A549 treated with AZD9567 at 1 μM for 4 hours (cell line): Measurements from ENCODE around the gene EIF1B. TPM values are rescaled to one million over a fixed set of nuclear protein-coding genes. Genes with fewer than 3 reads are reported as not detected.

Source experiments
- total RNA-seq: library from RNA; stranded (reverse); fragments of 200-300 nt; extraction: Qiagen RNA extraction; gene quantifications from 5 replicates; pipeline ENCODE4 v1.2.3, GENCODE V29; 2022; ENCODE audit not compliant: insufficient read depth

Gene EIF1B
- total RNA-seq, result 39.4 to 62.3 TPM (median 60.3 TPM) in 5 replicates

DNA sequence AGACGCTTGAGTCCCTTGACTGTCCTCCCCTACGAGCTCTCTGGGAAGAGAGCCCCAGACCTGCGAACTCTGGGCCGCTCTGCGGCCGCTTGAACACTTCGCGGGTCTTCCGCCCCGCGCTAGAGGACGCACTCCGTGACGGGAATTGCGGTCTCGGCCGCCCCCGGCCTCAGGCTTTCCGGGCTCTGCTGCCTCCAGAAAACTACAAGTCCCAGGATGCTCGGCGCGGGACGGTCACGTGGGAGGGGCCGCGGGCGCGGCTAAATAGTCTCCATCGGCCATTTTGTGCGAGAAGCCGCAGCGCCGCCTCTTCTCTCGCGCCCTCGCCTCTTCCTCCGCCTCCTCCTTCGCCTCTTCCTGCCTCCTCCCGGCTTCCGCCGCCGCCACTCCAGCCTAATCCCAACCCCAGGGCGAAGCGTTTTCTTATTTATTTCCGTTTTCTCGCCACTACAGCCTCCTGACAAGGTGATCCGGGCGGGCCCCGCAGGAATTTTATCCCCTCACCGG lies at the start of gene EIF1B:
Gene EIF1B, plus strand, starts transcription at position 290 of the 507 bp plus-strand sequence. CDS start 235 bp downstream, outside the sequence.

Other genes with a start within 250 kb of the EIF1B start
- 0.08 TPM in 1 of 5 replicates, not detected in the others for gene ENTPD3, start 77.5 kb downstream of the EIF1B start, total RNA-seq
- 725 to 793 TPM (median 762 TPM) in 5 replicates for gene RPL14, start 147.6 kb downstream of the EIF1B start, total RNA-seq
- gene ZNF619, start 167.4 kb downstream of the EIF1B start, total RNA-seq, result 1.7 to 2.1 TPM (median 1.8 TPM) in 5 replicates
- gene ZNF620, start 196.3 kb downstream of the EIF1B start, total RNA-seq, result 1.6 to 3.6 TPM (median 1.8 TPM) in 5 replicates
- 5.2 to 7.0 TPM (median 6.3 TPM) in 5 replicates for gene ZNF621, start 215.3 kb downstream of the EIF1B start, total RNA-seq